HepG2 (cell line): Measurements from ENCODE around the gene CRISPLD2. TPM values are rescaled to one million over a fixed set of nuclear protein-coding genes. Genes with fewer than 3 reads are reported as not detected.
A peak's percentile ranks its signal among the peaks of the same experiment; 100 is the strongest.

Experiments used
- BHLHE40 ChIP-seq: IDR thresholded peaks from 2 replicates; pipeline ENCODE4 v1.6.1; 2011; ENCODE audit warnings: low read length, improper control_type of control experiment
- CENPX ChIP-seq: sonication (generic); formaldehyde crosslinking; IDR thresholded peaks from 2 replicates; pipeline ENCODE4 v1.9.0; 2021; ENCODE audit warnings: mild to moderate bottlenecking, missing genetic modification reagents, moderate library complexity
- FOXK1 ChIP-seq: sonication (generic); formaldehyde crosslinking; IDR thresholded peaks from 2 replicates; pipeline ENCODE4 v1.4.0; 2020; ENCODE audit warnings: low read depth, missing genetic modification reagents, borderline replicate concordance
- FOXP4 ChIP-seq: sonication (generic); formaldehyde crosslinking; IDR thresholded peaks from 2 replicates; pipeline ENCODE4 v1.4.0; 2020; ENCODE audit warnings: missing genetic modification reagents
- HDAC2 ChIP-seq: sonication (generic); formaldehyde crosslinking; IDR thresholded peaks from 2 replicates; pipeline ENCODE4 v1.4.0; 2020; ENCODE audit warnings: missing genetic modification reagents
- HIC2 ChIP-seq: sonication (generic); formaldehyde crosslinking; IDR thresholded peaks from 2 replicates; pipeline ENCODE4 v1.9.0; 2022; ENCODE audit warnings: low read depth, missing genetic modification reagents
- MYC ChIP-seq: sonication (generic); formaldehyde crosslinking; IDR thresholded peaks from 2 replicates; pipeline ENCODE4 v1.9.0; 2021; ENCODE audit warnings: missing genetic modification reagents, borderline replicate concordance
- NFKB2 ChIP-seq: sonication (generic); formaldehyde crosslinking; IDR thresholded peaks from 2 replicates; pipeline ENCODE4 v1.4.0; 2020; ENCODE audit warnings: missing genetic modification reagents, borderline replicate concordance
- NR2C2 ChIP-seq: sonication (generic); formaldehyde crosslinking; IDR thresholded peaks from 2 replicates; pipeline ENCODE4 v1.4.0; 2020; ENCODE audit warnings: missing genetic modification reagents, mild to moderate bottlenecking, moderate library complexity, borderline replicate concordance
- POLR2AphosphoS5 ChIP-seq: IDR thresholded peaks from 2 replicates; pipeline ENCODE4 v1.6.1; 2012; ENCODE audit warnings: low read depth, low read length
- PREB ChIP-seq: sonication (generic); formaldehyde crosslinking; IDR thresholded peaks from 2 replicates; pipeline ENCODE4 v1.4.0; 2020; ENCODE audit warnings: missing genetic modification reagents
- RARA ChIP-seq: IDR thresholded peaks from 2 replicates; pipeline ENCODE4 v1.6.1; 2016; ENCODE audit warnings: missing genetic modification reagents, missing compliant biosample characterization
- RCOR2 ChIP-seq: IDR thresholded peaks from 2 replicates; pipeline ENCODE4 v1.6.1; 2016; ENCODE audit warnings: missing biosample characterization, missing genetic modification reagents
- RELA ChIP-seq: sonication (generic); formaldehyde crosslinking; IDR thresholded peaks from 2 replicates; pipeline ENCODE4 v1.4.0; 2020; ENCODE audit warnings: missing genetic modification reagents
- ZNF280D ChIP-seq: sonication (generic); formaldehyde crosslinking; IDR thresholded peaks from 2 replicates; pipeline ENCODE4 v1.5.1; 2020; ENCODE audit warnings: mild to moderate bottlenecking, missing genetic modification reagents
- ZNF329 ChIP-seq: sonication (generic); formaldehyde crosslinking; IDR thresholded peaks from 2 replicates; pipeline ENCODE4 v1.9.0; 2021; ENCODE audit warnings: low read depth, mild to moderate bottlenecking, missing genetic modification reagents
- ZNF605 ChIP-seq: sonication (generic); formaldehyde crosslinking; IDR thresholded peaks from 2 replicates; pipeline ENCODE4 v1.8.0; 2022; ENCODE audit warnings: mild to moderate bottlenecking, missing genetic modification reagents
- ZNF691 ChIP-seq: sonication (generic); formaldehyde crosslinking; IDR thresholded peaks from 2 replicates; pipeline ENCODE4 v1.4.0; 2020; ENCODE audit warnings: missing genetic modification reagents, low read depth, mild to moderate bottlenecking, borderline replicate concordance
- ZNF816 ChIP-seq: sonication (generic); formaldehyde crosslinking; IDR thresholded peaks from 2 replicates; pipeline ENCODE4 v1.8.0; 2022; ENCODE audit warnings: missing genetic modification reagents, mild to moderate bottlenecking, borderline replicate concordance
- polyA plus RNA-seq, 8 experiments: library from polyadenylated mRNA; depleted of rRNA in 3 of 8; stranded (reverse) in 7 of 8; unstranded in 1 of 8; fragments of >200 nt; fragmentation: Illumina TruSeq in 4 of 8; extraction: Trizol in 4 of 8; gene quantifications; 2 replicates each; pipeline versions ENCODE4 v1.2.1 to v1.2.3, GENCODE V29; 2011 to 2016; ENCODE audit warnings: low read depth in 4 of 8, missing spikeins in 1 of 8, mixed read lengths in 1 of 8; ENCODE audit not compliant: insufficient read depth in 1 of 8
- total RNA-seq, 5 experiments: library from RNA; depleted of rRNA; stranded (reverse); fragments of >200 nt; fragmentation: Illumina TruSeq; extraction: Trizol; gene quantifications; 2 replicates each; pipeline ENCODE4 v1.2.3, GENCODE V29; 2016; ENCODE audit warnings: low read depth in 1 of 5
- TF ChIP-seq, protein P1 (sequence below): sonication (generic); formaldehyde crosslinking; IDR thresholded peaks from 2 replicates; pipeline ENCODE4 v1.4.0; 2020; ENCODE audit warnings: missing genetic modification reagents

Gene CRISPLD2
- total and polyA plus RNA-seq, 2 of the 13 experiments (the other 11 are each of a cell fraction or from before 2014, with no cell fraction given), result 0.04 to 0.31 TPM

DNA sequence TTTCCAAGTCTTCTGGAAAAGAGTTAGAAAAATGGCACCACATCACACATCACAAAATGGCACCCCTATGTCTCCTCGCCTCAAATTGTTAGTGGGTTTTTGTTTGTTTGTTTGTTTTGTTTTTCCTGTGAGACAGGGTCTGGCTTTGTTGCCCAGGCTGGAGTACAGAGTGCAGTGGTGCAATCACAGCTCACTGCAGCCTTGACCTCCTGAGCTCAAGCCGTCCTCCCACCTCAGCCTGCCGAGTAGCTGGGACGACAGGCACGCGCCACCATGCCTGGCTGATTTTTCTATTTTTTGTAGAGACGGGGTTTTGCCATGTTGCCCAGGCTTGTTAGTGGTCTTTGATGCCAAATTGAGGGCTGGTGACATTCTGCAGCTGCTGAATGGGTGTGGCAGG, 3.8 kb upstream of the CRISPLD2 start (continued):
- no peak; the same call in 1 of the 2 replicates for TF ChIP-seq MYC
- peak; percentile 81 for TF ChIP-seq RARA (CRISPR knock-in tag)
- 0 out of 2 replicates have a peak, but pooled peaks have one; percentile 36 for TF ChIP-seq ZNF280D (CRISPR knock-in tag)
- TF ChIP-seq FOXK1, result no peak
- TF ChIP-seq BHLHE40, result peak; percentile 39; the same call in 1 of the 2 replicates
- TF ChIP-seq ZNF816, result no peak
- no peak for TF ChIP-seq POLR2AphosphoS5
- TF ChIP-seq CENPX (CRISPR knock-in tag), result no peak
- peak; percentile 88 for TF ChIP-seq FOXP4 (CRISPR knock-in tag)
- TF ChIP-seq RCOR2, result no peak
- TF ChIP-seq RELA (CRISPR knock-in tag), result no peak
- TF ChIP-seq HIC2 (CRISPR knock-in tag), result no peak
- TF ChIP-seq HDAC2 (CRISPR knock-in tag), result peak; percentile 44; the same call in 1 of the 2 replicates
- TF ChIP-seq, protein P1, sequence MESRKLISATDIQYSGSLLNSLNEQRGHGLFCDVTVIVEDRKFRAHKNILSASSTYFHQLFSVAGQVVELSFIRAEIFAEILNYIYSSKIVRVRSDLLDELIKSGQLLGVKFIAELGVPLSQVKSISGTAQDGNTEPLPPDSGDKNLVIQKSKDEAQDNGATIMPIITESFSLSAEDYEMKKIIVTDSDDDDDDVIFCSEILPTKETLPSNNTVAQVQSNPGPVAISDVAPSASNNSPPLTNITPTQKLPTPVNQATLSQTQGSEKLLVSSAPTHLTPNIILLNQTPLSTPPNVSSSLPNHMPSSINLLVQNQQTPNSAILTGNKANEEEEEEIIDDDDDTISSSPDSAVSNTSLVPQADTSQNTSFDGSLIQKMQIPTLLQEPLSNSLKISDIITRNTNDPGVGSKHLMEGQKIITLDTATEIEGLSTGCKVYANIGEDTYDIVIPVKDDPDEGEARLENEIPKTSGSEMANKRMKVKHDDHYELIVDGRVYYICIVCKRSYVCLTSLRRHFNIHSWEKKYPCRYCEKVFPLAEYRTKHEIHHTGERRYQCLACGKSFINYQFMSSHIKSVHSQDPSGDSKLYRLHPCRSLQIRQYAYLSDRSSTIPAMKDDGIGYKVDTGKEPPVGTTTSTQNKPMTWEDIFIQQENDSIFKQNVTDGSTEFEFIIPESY, result no peak
- TF ChIP-seq ZNF329 (CRISPR knock-in tag), result no peak
- peak; percentile 34; the same call in 1 of the 2 replicates for TF ChIP-seq NR2C2 (CRISPR knock-in tag)
- no peak for TF ChIP-seq ZNF605 (CRISPR knock-in tag)
- TF ChIP-seq PREB (CRISPR knock-in tag), result no peak
- no peak for TF ChIP-seq ZNF691
- TF ChIP-seq NFKB2, result no peak
